8988T (cell line): ENCODE measurements around the gene PFN1.

ENCODE experiments used
- DNase-seq: peaks from one replicate; pipeline ENCODE4 v3.0.0; 2011

Gene PFN1

GRCh38 chr17:4895657-4896331 lies 52.5 kb downstream of the PFN1 start:
- peak; percentile 66 for DNase-seq
